Myocyte (in vitro differentiated cells): Measurements from ENCODE around the gene SPARCL1. TPM values are rescaled to one million over a fixed set of nuclear protein-coding genes. Genes with fewer than 3 reads are reported as not detected.
"Not testable (repeated sequence)": the region's sequence is repeated elsewhere in the genome, so short reads cannot be mapped to it uniquely, and the experiment has no call there.

Source experiments
- DNase-seq: peaks from one replicate; pipeline ENCODE4 v3.0.0-alpha.2; 2012; ENCODE audit warnings: low read depth
- total RNA-seq: library from RNA; depleted of rRNA; stranded (reverse); fragments of >200 nt; gene quantifications from 2 replicates; pipeline ENCODE4 v1.2.3, GENCODE V29; 2014

The SPARCL1 gene
- total RNA-seq, 1 donor from 2014 or later: 0.80 TPM

- DNase-seq: peak; percentile 60
Observed at GRCh38 chr4:87502580-87503238, 26.5 kb downstream of the SPARCL1 start.

DNA sequence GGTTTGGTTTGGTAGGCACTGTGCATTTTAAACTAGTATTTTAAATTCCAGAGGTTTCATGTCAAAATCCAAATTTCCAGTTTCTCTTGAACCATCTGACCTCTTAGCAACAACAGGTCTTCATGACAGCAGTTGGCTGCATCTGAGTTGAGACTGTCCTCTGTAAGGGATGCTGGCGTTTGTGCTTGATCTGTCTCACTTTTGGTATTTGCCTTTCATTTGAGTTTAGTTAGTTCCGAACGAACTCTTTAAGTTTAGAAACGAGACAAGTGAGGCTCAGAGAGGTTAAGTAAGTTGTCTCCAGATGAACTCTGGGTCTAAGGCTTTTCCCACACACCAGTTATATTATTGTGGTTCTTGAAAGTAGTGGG, 29.1 kb downstream of the SPARCL1 start:
- no peak for DNase-seq

DNA sequence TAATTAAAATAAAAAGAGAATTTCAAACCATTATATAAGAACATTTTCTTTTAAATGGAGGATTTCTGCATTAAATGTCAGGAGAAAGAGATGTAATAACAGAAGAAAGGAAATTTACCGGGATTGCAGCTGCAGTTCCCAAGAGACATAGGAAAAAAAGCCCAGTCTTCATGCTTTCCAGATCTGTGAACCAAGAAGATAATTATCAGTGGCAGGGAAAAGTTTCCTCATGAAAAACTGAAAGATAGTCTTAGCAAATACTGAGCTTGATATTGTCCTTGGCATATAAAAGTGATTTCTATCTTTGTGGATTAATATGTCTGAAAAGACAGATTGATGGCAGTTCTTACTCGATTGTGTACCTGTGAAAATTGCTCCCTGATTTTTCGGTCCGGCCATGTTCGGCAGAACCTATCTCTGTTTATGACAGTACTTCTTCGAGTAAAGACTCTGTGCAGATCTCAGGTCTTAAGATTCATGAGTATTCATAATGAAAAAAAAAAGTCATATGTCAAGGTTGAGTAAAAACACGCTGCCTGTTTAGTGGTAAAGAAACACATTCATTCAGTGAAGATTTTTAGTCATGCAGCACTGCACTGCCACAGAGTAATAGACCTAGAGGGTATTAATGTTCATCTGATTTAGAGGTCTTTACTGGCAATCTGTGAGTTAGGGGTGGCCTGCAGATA, 29.6 kb downstream of the SPARCL1 start:
- DNase-seq: no peak

GRCh38 chr4:87498446-87498900, 30.7 kb downstream of the SPARCL1 start:
- peak; percentile 36 for DNase-seq

GRCh38 chr4:87497578-87497977, 31.6 kb downstream of the SPARCL1 start:
- DNase-seq: no peak

GRCh38 chr4:87497159-87497558, 32.0 kb downstream of the SPARCL1 start:
- no peak for DNase-seq

- DNase-seq: no peak
Observed at GRCh38 chr4:87493115-87493514, 36.1 kb downstream of the SPARCL1 start.

- DNase-seq: not testable (repeated sequence)
Observed at GRCh38 chr4:87491851-87492250, 37.3 kb downstream of the SPARCL1 start.

GRCh38 chr4:87491436-87491835, 37.7 kb downstream of the SPARCL1 start:
- DNase-seq: no peak

- DNase-seq: no peak
Observed at GRCh38 chr4:87490664-87491369, 38.4 kb downstream of the SPARCL1 start.

GRCh38 chr4:87489678-87490077, 39.5 kb downstream of the SPARCL1 start:
- no peak for DNase-seq

GRCh38 chr4:87488666-87489065, 40.5 kb downstream of the SPARCL1 start:
- DNase-seq: not testable (repeated sequence)

DNA sequence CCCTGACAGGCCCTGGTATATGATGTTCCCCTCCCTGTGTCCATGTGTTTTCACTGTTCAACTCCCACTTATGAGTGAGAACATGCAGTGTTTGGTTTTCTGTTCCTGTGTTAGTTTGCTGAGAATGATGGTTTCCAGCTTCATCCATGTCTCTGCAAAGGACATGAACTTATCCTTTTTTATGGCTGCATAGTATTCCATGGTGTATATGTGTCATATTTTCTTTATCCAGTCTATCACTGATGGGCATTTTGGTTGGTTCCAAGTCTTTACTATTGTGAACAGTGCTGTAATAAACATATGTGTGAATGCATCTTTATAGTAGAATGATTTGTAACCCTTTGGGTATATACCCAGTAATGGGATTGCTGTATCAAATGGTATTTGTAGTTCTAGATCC, 45.9 kb downstream of the SPARCL1 start:
- not testable (repeated sequence) for DNase-seq

DNA sequence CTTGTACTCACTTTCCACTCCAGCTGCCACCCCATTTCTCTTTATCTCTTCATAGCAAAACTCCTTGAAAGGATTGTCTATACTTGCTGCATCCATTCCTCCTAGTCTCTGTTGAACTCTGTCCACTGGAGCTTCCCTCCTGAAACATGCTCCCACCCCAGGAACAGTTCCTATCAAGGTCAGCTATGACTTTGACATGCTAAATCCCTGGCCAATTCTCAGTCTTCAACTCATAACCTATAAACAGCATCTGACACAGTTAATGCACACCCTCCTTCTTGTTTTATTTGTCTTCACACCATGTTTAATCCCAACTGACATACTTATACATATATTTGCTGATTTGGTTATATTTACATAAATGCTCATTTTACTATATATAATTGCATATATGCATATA, 47.8 kb downstream of the SPARCL1 start:
- DNase-seq: no peak

DNA sequence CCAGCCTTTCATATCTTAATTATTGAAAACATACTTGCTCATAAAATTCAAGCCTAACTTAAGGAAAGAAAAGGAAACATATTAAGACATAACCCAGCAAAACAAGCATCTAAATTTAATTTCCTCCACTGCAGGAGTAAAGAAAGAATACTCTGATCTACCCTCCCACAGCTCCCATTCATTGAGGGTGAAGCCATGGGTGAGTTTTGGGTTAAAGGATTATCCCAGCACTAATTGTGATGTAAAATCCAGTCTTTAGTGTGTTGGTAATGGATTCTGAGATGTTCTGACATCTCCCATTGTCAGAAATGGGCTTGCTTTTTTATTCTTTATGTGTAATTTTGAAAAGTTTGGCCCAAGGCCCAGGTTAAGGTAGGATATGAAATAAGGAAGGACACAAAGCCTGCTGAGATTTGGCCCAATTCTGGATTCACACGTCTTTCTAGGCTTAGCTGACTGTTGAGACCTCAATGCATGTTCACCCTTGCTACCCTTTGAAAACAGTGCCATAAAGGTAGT, 50.4 kb downstream of the SPARCL1 start:
- no peak for DNase-seq

- DNase-seq: no peak
Observed at GRCh38 chr4:87476934-87477333, 52.2 kb downstream of the SPARCL1 start.

DNA sequence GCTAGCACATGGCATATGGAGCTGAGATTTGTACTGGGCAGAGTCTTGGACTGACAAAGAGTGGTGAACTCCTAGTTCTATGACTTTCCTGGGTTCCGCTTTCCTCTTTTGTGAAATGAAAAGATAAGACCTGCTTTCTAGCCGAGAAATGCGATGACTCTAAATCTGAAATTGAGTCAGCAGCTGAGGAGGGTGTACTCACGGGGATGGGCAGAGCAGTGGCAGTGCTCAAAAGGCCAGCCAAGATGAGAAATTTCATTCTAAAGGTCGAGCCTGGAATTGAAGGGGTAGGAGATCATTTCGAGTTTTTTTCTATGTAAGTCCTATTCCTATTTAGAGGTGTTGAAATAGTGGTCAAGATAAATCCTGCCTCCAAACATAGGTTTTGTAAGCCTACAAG, 59.8 kb downstream of the SPARCL1 start:
- no peak for DNase-seq

- DNase-seq: peak; percentile 51
Observed at GRCh38 chr4:87465739-87466366, 63.3 kb downstream of the SPARCL1 start.

- no peak for DNase-seq
Observed at GRCh38 chr4:87462102-87462501, 67.1 kb downstream of the SPARCL1 start.

- no peak for DNase-seq
Observed at GRCh38 chr4:87461281-87461700, 67.9 kb downstream of the SPARCL1 start.

- DNase-seq: no peak
Observed at GRCh38 chr4:87458913-87459312, 70.3 kb downstream of the SPARCL1 start.

DNA sequence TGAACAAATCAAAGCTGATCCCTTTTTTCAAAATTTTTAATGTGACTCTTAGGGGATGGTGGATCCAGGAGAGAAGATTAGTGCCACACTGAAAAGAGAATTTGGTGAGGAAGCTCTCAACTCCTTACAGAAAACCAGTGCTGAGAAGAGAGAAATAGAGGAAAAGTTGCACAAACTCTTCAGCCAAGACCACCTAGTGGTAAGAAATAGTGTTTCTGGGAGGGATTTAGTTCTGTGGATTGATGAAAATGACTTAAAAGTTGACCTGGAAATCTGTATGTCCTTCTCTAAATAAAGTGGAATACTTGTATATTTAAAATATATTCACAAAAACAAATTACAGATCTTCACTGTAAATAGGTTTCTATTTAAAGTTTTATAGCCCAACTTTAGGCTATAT, 77.6 kb downstream of the SPARCL1 start:
- no peak for DNase-seq
